Neural progenitor cell (in vitro differentiated cells): ENCODE data around the gene KLF9. TPM values are rescaled to one million over a fixed set of nuclear protein-coding genes. Genes with fewer than 3 reads are reported as not detected.

Experiments
- DNase-seq: peaks from one replicate; pipeline ENCODE4 v3.0.0-alpha.2; 2016; ENCODE audit warnings: low spot score
- H2AFZ ChIP-seq: fragments of 200-600 bp; sonication (generic); replicated peaks from 2 replicates; pipeline ENCODE4 v1.6.1; 2016; ENCODE audit warnings: antibody characterized with exemption
- H3F3A ChIP-seq: fragments of 200-600 bp; sonication (generic); 2 replicates; pipeline ENCODE4 v1.6.1; 2016; ENCODE audit warnings: antibody characterized with exemption, low read depth
- H3K27ac ChIP-seq: fragments of 200-600 bp; sonication (generic); 2 replicates; pipeline ENCODE4 v1.5.1; 2016; ENCODE audit warnings: mild to moderate bottlenecking
- H3K27me3 ChIP-seq: fragments of 200-600 bp; sonication (generic); 2 replicates; pipeline ENCODE4 v1.6.1; 2016; ENCODE audit warnings: mild to moderate bottlenecking, moderate library complexity
- H3K36me3 ChIP-seq: fragments of 200-600 bp; sonication (generic); 2 replicates; pipeline ENCODE4 v1.5.1; 2016
- H3K4me1 ChIP-seq: fragments of 200-600 bp; sonication (generic); 2 replicates; pipeline ENCODE4 v1.6.1; 2016; ENCODE audit warnings: mixed run types
- H3K4me2 ChIP-seq: fragments of 200-600 bp; sonication (generic); 2 replicates; pipeline ENCODE4 v1.6.1; 2016
- H3K4me3 ChIP-seq: fragments of 200-600 bp; sonication (generic); 2 replicates; pipeline ENCODE4 v1.5.1; 2016
- H3K79me2 ChIP-seq: fragments of 200-600 bp; sonication (generic); 2 replicates; pipeline ENCODE4 v1.6.1; 2016; ENCODE audit warnings: low read depth
- H3K9ac ChIP-seq: fragments of 200-600 bp; sonication (generic); 2 replicates; pipeline ENCODE4 v1.6.1; 2016
- H3K9me3 ChIP-seq: fragments of 200-600 bp; sonication (generic); 2 replicates; pipeline ENCODE4 v1.5.1; 2016; ENCODE audit warnings: low read depth
- H4K20me1 ChIP-seq: fragments of 200-600 bp; sonication (generic); 2 replicates; pipeline ENCODE4 v1.6.1; 2016; ENCODE audit warnings: low read depth
- H3K27ac Mint-ChIP-seq: 3 replicates; pipeline ENCODE4 v1.8.0; 2021; ENCODE audit warnings: mixed read lengths
- H3K27me3 Mint-ChIP-seq: 2 replicates; pipeline ENCODE4 v1.8.0; 2022; ENCODE audit warnings: low read depth, mild to moderate bottlenecking, inconsistent platforms, moderate library complexity, mixed read lengths; ENCODE audit not compliant: insufficient read depth
- H3K36me3 Mint-ChIP-seq: 3 replicates; pipeline ENCODE4 v1.8.0; 2021; ENCODE audit warnings: mixed read lengths
- H3K4me1 Mint-ChIP-seq: 3 replicates; pipeline ENCODE4 v1.8.0; 2021; ENCODE audit warnings: mixed read lengths
- H3K4me3 Mint-ChIP-seq: 3 replicates; pipeline ENCODE4 v1.8.0; 2021; ENCODE audit warnings: mild to moderate bottlenecking, moderate library complexity, mixed read lengths
- H3K9me3 Mint-ChIP-seq: 3 replicates; pipeline ENCODE4 v1.8.0; 2020; ENCODE audit warnings: mixed read lengths
- CTCF ChIP-seq: fragments of 200-600 bp; sonication (generic); IDR thresholded peaks from 2 replicates; pipeline ENCODE4 v1.5.1; 2017; ENCODE audit warnings: antibody characterized with exemption, mild to moderate bottlenecking
- EZH2 ChIP-seq: fragments of 200-600 bp; sonication (generic); IDR thresholded peaks from 2 replicates; pipeline ENCODE4 v1.6.1; 2017; ENCODE audit warnings: antibody characterized with exemption, mild to moderate bottlenecking, moderate library complexity
- EZH2phosphoT487 ChIP-seq: fragments of 200-600 bp; sonication (generic); IDR thresholded peaks from 2 replicates; pipeline ENCODE4 v1.6.1; 2017; ENCODE audit warnings: antibody characterized with exemption
- total RNA-seq: library from RNA; depleted of rRNA; stranded (reverse); fragments of >200 nt; gene quantifications from 2 replicates; pipeline ENCODE4 v1.2.3, GENCODE V29; 2015; ENCODE audit warnings: low replicate concordance

KLF9 gene
- total RNA-seq, 1 donor from 2014 or later: 0.41 TPM

- Histone ChIP-seq H3F3A (no peaks in the 10 kb centered on the region), H4K20me1 (no peaks in the 10 kb centered on the region), H3K9me3 (no peaks in the 10 kb centered on the region), H2AFZ (no peak overlapping the region), H3K9ac (no peak overlapping the region), H3K4me3 (no peak overlapping the region), H3K27me3 (no peaks in the 10 kb centered on the region), H3K4me2 (no peak overlapping the region), H3K36me3 (no peaks in the 10 kb centered on the region), H3K79me2 (no peaks in the 10 kb centered on the region), H3K27ac (no peak overlapping the region), H3K4me1 (no peaks in the 10 kb centered on the region)
- no peaks in the 10 kb centered on the region for H3K4me1 Mint-ChIP-seq
- H3K27me3 Mint-ChIP-seq: no peaks in the 10 kb centered on the region
- TF ChIP-seq EZH2phosphoT487 (no peak), CTCF (no peak), EZH2 (no peak)
- DNase-seq: no peak
- H3K36me3 Mint-ChIP-seq: no peaks in the 10 kb centered on the region
- no peak overlapping the region for H3K4me3 Mint-ChIP-seq
- no peaks in the 10 kb centered on the region for H3K9me3 Mint-ChIP-seq
- no peak overlapping the region for H3K27ac Mint-ChIP-seq
Measured at GRCh38 chr9:70398145-70398556, 16.3 kb downstream of the KLF9 start.

- Mint-ChIP-seq H3K4me1 (no peaks in the 10 kb centered on the region), H3K36me3 (no peaks in the 10 kb centered on the region), H3K9me3 (no peaks in the 10 kb centered on the region), H3K27me3 (no peaks in the 10 kb centered on the region), H3K4me3 (no peak overlapping the region), H3K27ac (no peak overlapping the region)
- no peak overlapping the region for H3K4me3 ChIP-seq
- H3K36me3 ChIP-seq: no peaks in the 10 kb centered on the region
- no peaks in the 10 kb centered on the region for H3K9me3 ChIP-seq
- H3K4me1 ChIP-seq: peaks cover 8% of the 10 kb centered on the region
- no peaks in the 10 kb centered on the region for H3K27me3 ChIP-seq
- H2AFZ ChIP-seq: no peak overlapping the region
- H3K9ac ChIP-seq: no peak overlapping the region
- no peaks in the 10 kb centered on the region for H3F3A ChIP-seq
- H3K27ac ChIP-seq: no peak overlapping the region
- no peaks in the 10 kb centered on the region for H4K20me1 ChIP-seq
- no peak overlapping the region for H3K4me2 ChIP-seq
- no peak for DNase-seq
- no peaks in the 10 kb centered on the region for H3K79me2 ChIP-seq
- no peak for TF ChIP-seq EZH2phosphoT487
- TF ChIP-seq EZH2: no peak
Measured at GRCh38 chr9:70395652-70396051, 18.8 kb downstream of the KLF9 start.

- Mint-ChIP-seq H3K36me3 (no peaks in the 10 kb centered on the region), H3K9me3 (no peaks in the 10 kb centered on the region), H3K4me1 (no peaks in the 10 kb centered on the region), H3K4me3 (no peak overlapping the region), H3K27ac (no peak overlapping the region), H3K27me3 (peaks cover 4% of the 10 kb centered on the region)
- no peaks in the 10 kb centered on the region for H3K27me3 ChIP-seq
- DNase-seq: no peak
- peaks cover 4% of the 10 kb centered on the region for H3F3A ChIP-seq
- H3K27ac ChIP-seq: no peak overlapping the region
- H3K9me3 ChIP-seq: no peaks in the 10 kb centered on the region
- H3K79me2 ChIP-seq: no peaks in the 10 kb centered on the region
- H3K4me3 ChIP-seq: no peak overlapping the region
- H3K36me3 ChIP-seq: no peaks in the 10 kb centered on the region
- peaks cover 10% of the 10 kb centered on the region for H3K4me1 ChIP-seq
- no peak overlapping the region for H3K9ac ChIP-seq
- no peak overlapping the region for H2AFZ ChIP-seq
- TF ChIP-seq EZH2: no peak
- TF ChIP-seq CTCF: no peak
- no peak for TF ChIP-seq EZH2phosphoT487
- H4K20me1 ChIP-seq: no peaks in the 10 kb centered on the region
- H3K4me2 ChIP-seq: no peak overlapping the region
Measured at GRCh38 chr9:70392850-70393249, 21.6 kb downstream of the KLF9 start.

- Mint-ChIP-seq H3K36me3 (no peaks in the 10 kb centered on the region), H3K27ac (no peak overlapping the region), H3K4me1 (peaks cover 5% of the 10 kb centered on the region), H3K4me3 (no peak overlapping the region), H3K27me3 (peaks cover 4% of the 10 kb centered on the region), H3K9me3 (no peaks in the 10 kb centered on the region)
- Histone ChIP-seq H3K27ac (no peak overlapping the region), H3K4me1 (peaks cover 10% of the 10 kb centered on the region), H3K36me3 (no peaks in the 10 kb centered on the region), H3K4me3 (no peak overlapping the region), H3K9me3 (no peaks in the 10 kb centered on the region), H3F3A (peaks cover 4% of the 10 kb centered on the region), H3K79me2 (no peaks in the 10 kb centered on the region), H4K20me1 (no peaks in the 10 kb centered on the region), H3K4me2 (no peak overlapping the region), H3K27me3 (no peaks in the 10 kb centered on the region), H3K9ac (no peak overlapping the region), H2AFZ (no peak overlapping the region)
- no peak for DNase-seq
- TF ChIP-seq EZH2 (no peak), EZH2phosphoT487 (no peak)
Measured at GRCh38 chr9:70392189-70392588, 22.3 kb downstream of the KLF9 start.
